Measurements from ENCODE around the gene CTTNBP2NL. TPM values are rescaled to one million over a fixed set of nuclear protein-coding genes. Genes with fewer than 3 reads are reported as not detected.
"Not testable (repeated sequence)": the region's sequence is repeated elsewhere in the genome, so short reads cannot be mapped to it uniquely, and the experiment has no call there.

CTTNBP2NL gene
- total and polyA plus RNA-seq, 12 donors, result 3.9 to 20.6 (median 15.7) TPM

GRCh38 chr1:112417271-112417670 lies 21.3 kb downstream of the CTTNBP2NL start:
- intact Hi-C loops (cut with DNase I), result no loop called here
- Histone ChIP-seq H3K27me3 (no peaks in the 10 kb centered on the region), H3K9me3 (no peaks in the 10 kb centered on the region), H3K4me3 (no peak overlapping the region), H3K36me3 (peaks cover 0 to 72% (median 28%) of the 10 kb centered on the region in 9 donors), H3K4me1 (peaks cover 0 to 14% (median 0%) of the 10 kb centered on the region in 9 donors), H3K27ac (no peak overlapping the region)
- no peak for DNase-seq
- ATAC-seq, result no peak
- no peak for TF ChIP-seq CTCF (IDR thresholded peaks at IDR 0.05)

- H3K4me1 ChIP-seq, result peaks cover 0 to 14% (median 0%) of the 10 kb centered on the region in 9 donors
- peaks cover 0 to 71% (median 22%) of the 10 kb centered on the region in 9 donors for H3K36me3 ChIP-seq
- intact Hi-C loops (cut with DNase I), result no loop called here
- H3K27me3 ChIP-seq, result no peaks in the 10 kb centered on the region
- TF ChIP-seq CTCF (IDR thresholded peaks at IDR 0.05), result no peak
- DNase-seq, result no peak
- H3K27ac ChIP-seq, result no peak overlapping the region
- ATAC-seq, result no peak
- H3K9me3 ChIP-seq, result no peaks in the 10 kb centered on the region
- H3K4me3 ChIP-seq, result no peak overlapping the region
- 60 to 70% methylated on average over 2 of the region's 2 CpGs for WGBS, 2 donors
These were observed 22.3 kb downstream of the CTTNBP2NL start for GRCh38 chr1:112418099-112418892.

- Histone ChIP-seq H3K27me3 (no peaks in the 10 kb centered on the region), H3K27ac (no peak overlapping the region), H3K36me3 (peaks cover 0 to 38% (median 3%) of the 10 kb centered on the region in 9 donors), H3K9me3 (no peaks in the 10 kb centered on the region), H3K4me1 (peaks cover 0 to 5% (median 0%) of the 10 kb centered on the region in 9 donors), H3K4me3 (no peak overlapping the region)
- WGBS, 2 donors, result 74 to 81% methylated on average over 1 of the region's 1 CpG
- TF ChIP-seq CTCF (IDR thresholded peaks at IDR 0.05), result no peak
- DNase-seq, result no peak
- no peak for ATAC-seq
- intact Hi-C loops (cut with DNase I), result no loop called here
These were observed 27.2 kb downstream of the CTTNBP2NL start for GRCh38 chr1:112423207-112423606.

GRCh38 chr1:112423666-112424065 lies 27.7 kb downstream of the CTTNBP2NL start:
- H3K4me3 ChIP-seq; ATAC-seq; DNase-seq; H3K27ac ChIP-seq; H3K27me3 ChIP-seq; H3K9me3 ChIP-seq; intact Hi-C loops (cut with DNase I); H3K4me1 ChIP-seq: not testable (repeated sequence)
- peaks cover 0 to 33% (median 3%) of the 10 kb centered on the region in 9 donors for H3K36me3 ChIP-seq
- 83 to 92% methylated on average over 11 of the region's 11 CpGs for WGBS, 2 donors

GRCh38 chr1:112429749-112430148 lies 33.7 kb downstream of the CTTNBP2NL start:
- no peaks in the 10 kb centered on the region for H3K9me3 ChIP-seq
- DNase-seq (no peak), ATAC-seq (peak in 6 of 8 donors; percentile 54 to 71 (median 57))
- TF ChIP-seq CTCF (IDR thresholded peaks at IDR 0.05), result no peak
- H3K4me1 ChIP-seq, result peaks cover 0 to 41% (median 15%) of the 10 kb centered on the region in 9 donors
- peak overlapping the region in 9 of 10 donors; percentile 5 to 76 (median 52) for H3K27ac ChIP-seq
- WGBS, 2 donors, result 71 to 84% methylated on average over 1 of the region's 1 CpG
- no peaks in the 10 kb centered on the region for H3K27me3 ChIP-seq
- peaks cover 0 to 22% (median 0%) of the 10 kb centered on the region in 9 donors for H3K36me3 ChIP-seq
- H3K4me3 ChIP-seq, result no peak overlapping the region
- intact Hi-C loops (cut with DNase I), result loop anchor here in 1 of 10 donors (5.0 kb wide), 1 partner anchor 32 kb away; the partner anchor contains the start of gene CTTNBP2NL
